GM13976 (cell line): ENCODE measurements around the gene SSTR3.

Experiments used
- DNase-seq: peaks from one replicate; pipeline ENCODE4 v3.0.0; 2012; ENCODE audit warnings: low spot score
- in situ Hi-C: fragments of 300-500 bp; cut with MboI; formaldehyde crosslinking; loops from one replicate; pipeline ENCODE4 v1.12.0; 2022; ENCODE audit warnings: low sequenced_read_pairs, mixed read lengths, inconsistent platforms; ENCODE audit not compliant: unreplicated experiment
- TF ChIP-seq, protein P1 (sequence below): IDR thresholded peaks from 2 replicates; pipeline ENCODE4 v1.5.1; 2012; ENCODE audit warnings: borderline replicate concordance, mild to moderate bottlenecking; ENCODE audit not compliant: insufficient read depth; ENCODE audit errors: extremely low read depth, missing control alignments, control extremely low read depth

The SSTR3 gene

DNA sequence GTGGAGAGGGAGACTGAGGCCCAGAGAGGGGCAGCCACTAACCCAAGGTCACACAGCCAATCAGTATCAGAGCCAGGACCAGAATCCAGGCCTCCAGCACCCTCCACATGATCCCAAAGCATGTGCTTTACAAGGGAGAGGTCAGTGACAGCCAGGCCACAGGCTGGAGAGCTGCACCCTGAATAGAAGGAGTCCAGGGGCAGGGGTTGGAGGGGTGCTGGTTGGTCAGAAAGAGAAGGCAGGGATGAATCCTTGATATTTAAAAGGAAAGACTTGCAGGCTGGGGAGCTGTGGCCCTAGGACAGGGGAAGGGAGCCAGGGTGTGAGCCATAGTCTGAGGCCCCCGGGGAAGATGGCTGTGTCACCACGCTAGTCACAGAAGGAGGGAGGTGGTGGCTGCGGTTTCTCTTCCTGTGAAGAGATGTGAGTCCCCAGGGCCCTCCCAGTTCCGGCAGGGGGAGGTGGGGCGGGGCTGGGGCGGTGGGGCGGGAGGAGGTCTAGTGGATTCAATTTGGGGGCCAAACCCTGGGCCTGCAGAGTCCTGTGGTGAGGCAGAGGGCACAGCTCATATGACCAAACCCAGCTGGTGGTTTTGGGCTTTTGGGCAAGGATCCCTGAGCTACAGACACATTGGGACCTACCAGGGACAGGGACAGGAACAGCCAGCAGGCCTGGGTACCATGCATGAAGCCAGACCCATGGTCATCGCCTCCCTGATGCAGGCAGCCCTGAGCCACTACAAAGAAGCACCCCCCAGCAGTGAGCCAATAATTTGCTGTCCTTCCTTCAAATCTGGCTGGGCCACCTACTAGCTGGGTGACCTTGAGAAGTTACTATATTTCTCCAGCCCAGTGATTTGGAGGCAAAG lies 17.8 kb upstream of the SSTR3 start:
- TF ChIP-seq, protein P1, sequence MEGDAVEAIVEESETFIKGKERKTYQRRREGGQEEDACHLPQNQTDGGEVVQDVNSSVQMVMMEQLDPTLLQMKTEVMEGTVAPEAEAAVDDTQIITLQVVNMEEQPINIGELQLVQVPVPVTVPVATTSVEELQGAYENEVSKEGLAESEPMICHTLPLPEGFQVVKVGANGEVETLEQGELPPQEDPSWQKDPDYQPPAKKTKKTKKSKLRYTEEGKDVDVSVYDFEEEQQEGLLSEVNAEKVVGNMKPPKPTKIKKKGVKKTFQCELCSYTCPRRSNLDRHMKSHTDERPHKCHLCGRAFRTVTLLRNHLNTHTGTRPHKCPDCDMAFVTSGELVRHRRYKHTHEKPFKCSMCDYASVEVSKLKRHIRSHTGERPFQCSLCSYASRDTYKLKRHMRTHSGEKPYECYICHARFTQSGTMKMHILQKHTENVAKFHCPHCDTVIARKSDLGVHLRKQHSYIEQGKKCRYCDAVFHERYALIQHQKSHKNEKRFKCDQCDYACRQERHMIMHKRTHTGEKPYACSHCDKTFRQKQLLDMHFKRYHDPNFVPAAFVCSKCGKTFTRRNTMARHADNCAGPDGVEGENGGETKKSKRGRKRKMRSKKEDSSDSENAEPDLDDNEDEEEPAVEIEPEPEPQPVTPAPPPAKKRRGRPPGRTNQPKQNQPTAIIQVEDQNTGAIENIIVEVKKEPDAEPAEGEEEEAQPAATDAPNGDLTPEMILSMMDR, result no peak
- in situ Hi-C loops, result no loop called here
- peak; percentile 90 for DNase-seq

DNA sequence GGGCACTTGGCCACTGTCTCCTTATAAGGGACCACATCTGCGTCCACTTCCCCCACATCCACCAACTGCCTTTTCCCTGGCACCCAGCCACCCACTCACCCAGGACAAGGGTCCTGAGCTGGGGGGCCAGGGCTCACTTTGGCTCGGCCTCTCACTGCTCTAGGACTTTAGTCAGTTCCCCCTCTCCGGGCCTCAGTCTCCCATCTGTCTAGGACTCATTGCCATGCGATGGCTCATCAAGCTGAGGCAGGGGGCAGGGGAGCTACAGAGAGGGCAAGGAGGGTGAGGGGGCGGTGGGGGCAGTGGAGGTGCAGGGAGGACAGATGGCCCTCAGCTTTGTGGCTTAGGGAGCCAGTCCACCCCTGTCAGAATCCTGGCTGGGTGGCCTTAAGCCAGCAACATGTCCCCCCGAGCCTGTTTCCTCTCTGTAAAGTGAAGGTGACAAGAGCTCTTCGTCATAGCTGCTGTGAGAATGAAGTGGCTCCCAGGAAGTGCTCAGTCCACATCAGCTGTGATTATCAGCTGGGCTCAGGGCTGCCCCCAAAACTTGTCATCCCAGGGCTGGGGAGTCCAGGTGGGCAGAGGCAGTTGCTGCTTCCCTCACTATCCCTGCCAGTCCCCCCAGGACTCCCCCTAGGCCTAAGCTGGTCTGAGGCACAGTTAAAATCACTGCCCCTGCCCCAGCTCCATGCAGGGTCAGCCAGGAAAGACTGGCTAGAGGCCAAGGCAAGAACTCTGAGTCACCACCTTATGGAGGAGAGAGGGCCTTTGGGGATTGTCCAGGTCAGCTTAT lies 16.9 kb upstream of the SSTR3 start:
- DNase-seq, result no peak
- TF ChIP-seq, protein P1, result no peak
- in situ Hi-C loops, result no loop called here

DNA sequence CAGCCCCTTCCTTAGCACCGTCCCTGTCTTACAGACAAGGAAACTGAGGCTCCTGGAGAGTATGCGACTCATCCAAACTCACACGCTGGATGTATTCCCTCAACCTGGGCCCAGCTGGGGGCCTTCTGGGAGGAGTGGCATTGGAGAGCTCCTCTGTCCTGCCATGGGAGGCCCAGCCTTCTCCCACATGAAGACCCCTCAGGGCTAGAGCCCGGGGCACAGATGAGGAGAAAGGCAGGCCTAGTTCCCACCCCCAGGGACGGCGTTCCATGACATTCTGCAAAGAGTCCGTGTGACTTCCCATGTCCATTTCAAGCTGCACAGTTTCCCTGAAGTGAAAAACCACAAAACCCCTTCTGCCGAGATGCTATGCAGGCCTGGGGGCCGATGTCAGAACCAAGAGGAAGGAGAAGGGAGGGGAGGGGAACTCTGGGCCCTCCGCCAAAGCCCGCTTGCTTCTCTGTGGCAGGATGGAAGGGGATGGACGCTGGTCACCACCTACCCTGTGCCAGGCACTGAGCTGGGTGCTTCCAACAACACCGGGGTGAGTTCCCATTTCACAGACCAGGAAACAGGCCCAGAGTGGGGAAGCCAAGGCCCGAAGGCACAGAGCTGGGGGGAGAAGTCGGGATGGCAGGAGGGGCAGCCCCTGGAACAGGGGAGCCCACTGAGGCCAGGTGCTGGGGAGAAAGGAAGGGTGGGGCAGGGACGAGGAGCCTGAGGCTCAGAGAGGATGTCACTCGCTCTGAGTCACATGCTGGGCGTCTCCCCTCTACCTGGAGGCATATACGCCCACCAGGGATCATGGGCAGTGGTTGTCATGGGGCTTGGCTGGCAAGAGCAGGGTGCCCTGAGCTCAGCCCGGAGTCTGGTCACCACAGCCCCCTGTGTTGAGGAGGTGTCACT lies 16.1 kb upstream of the SSTR3 start:
- in situ Hi-C loops, result no loop called here
- DNase-seq, result no peak
- TF ChIP-seq, protein P1, result no peak

DNA sequence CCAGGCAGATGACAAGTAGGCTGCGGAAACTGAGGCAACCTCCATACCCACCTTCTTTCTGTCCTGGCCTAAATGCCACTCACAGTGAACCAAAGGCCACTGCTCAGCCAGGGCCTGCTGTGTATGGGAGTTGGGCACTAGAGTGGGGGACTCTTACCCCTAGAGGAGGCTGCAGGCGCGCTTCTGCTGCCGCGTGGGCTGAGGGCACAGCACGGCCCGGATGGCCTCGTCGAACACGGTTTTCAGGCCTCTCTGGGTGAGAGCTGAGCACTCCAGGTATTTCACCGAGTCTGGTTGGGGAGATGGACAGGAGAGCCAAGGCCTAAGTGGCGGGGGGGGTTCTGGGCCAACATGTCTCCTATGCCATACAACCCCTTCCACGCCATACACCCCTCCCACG lies 14.2 kb upstream of the SSTR3 start:
- in situ Hi-C loops, result no loop called here
- DNase-seq, result no peak
- TF ChIP-seq, protein P1, result no peak

DNA sequence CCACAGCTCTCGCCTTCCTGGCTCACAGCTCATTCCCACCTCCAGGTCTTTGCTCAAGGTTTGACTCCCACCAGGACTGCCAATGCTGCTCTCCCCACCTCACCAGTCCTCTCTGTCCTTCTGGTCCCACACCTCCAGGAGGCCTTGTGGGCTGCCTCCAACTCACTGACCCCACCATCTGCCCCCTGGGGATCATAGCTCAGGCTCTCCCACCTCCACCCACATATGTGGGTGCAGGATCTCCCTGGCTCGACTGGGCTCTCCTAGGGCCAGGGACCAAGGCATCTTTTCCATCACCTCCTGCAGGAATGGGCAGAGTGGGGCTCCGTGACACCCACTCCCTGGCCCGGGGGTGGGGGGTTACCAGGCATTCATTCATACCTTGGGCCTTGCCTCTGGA lies 13.8 kb upstream of the SSTR3 start:
- TF ChIP-seq, protein P1, result no peak
- in situ Hi-C loops, result no loop called here
- DNase-seq, result no peak

DNA sequence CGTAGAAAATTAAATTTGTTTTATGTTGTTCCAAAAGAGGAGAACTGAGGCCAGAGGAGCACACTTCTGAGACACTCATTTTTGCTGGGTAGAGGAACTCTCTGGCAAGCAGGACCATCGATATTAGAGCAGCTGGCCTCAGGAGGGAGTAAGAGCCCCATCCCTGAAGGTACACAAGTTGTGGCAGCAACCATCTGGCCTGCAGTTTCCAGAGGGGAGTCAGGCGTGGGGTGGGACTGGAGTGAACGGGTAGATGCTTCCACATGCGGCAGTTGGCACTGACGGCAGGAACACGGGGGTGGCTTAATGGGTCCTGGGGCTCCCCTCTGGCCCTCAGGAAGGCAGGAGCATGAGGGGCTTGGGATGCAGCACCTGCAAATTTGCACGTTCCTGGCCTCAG lies 13.2 kb upstream of the SSTR3 start:
- no peak for DNase-seq
- in situ Hi-C loops, result no loop called here
- TF ChIP-seq, protein P1, result peak; percentile 32
